ENCODE results near the gene PKP4.

GRCh38 chr2:158567208-158567607 lies 110.5 kb downstream of the PKP4 start:
- TF ChIP-seq, protein P1, sequence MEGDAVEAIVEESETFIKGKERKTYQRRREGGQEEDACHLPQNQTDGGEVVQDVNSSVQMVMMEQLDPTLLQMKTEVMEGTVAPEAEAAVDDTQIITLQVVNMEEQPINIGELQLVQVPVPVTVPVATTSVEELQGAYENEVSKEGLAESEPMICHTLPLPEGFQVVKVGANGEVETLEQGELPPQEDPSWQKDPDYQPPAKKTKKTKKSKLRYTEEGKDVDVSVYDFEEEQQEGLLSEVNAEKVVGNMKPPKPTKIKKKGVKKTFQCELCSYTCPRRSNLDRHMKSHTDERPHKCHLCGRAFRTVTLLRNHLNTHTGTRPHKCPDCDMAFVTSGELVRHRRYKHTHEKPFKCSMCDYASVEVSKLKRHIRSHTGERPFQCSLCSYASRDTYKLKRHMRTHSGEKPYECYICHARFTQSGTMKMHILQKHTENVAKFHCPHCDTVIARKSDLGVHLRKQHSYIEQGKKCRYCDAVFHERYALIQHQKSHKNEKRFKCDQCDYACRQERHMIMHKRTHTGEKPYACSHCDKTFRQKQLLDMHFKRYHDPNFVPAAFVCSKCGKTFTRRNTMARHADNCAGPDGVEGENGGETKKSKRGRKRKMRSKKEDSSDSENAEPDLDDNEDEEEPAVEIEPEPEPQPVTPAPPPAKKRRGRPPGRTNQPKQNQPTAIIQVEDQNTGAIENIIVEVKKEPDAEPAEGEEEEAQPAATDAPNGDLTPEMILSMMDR (conservative IDR thresholded peaks at IDR 0.05; ENCODE audit: low read depth, low read length) = no peak
- no peak for TF ChIP-seq EZH2 (IDR thresholded peaks at IDR 0.05; ENCODE audit: borderline replicate concordance, low read depth, low read length, poor library complexity, severe bottlenecking)

All from A673 (cell line).